CD4-positive, alpha-beta T cell (primary cell): Measurements from ENCODE around the gene KIF22. TPM values are rescaled to one million over a fixed set of nuclear protein-coding genes. Genes with fewer than 3 reads are reported as not detected.

ENCODE experiments used
- ATAC-seq: fragments of 200-7000 bp; cut with Tn5 transposase; one replicate; pipeline ENCODE4 v1.10.0; 2022; ENCODE audit warnings: mild to moderate bottlenecking; ENCODE audit not compliant: poor library complexity
- CTCF ChIA-PET: fragments of 350-600 bp; sonication (Branson Sonifier 250); formaldehyde crosslinking; loops from one replicate; lab custom pipeline; 2021; ENCODE audit warnings: antibody characterized with exemption, inconsistent platforms; lab: Charles Lee
- POLR2A ChIA-PET: fragments of 350-600 bp; sonication (Branson Sonifier 250); formaldehyde crosslinking; loops from one replicate; lab custom pipeline; 2021; ENCODE audit warnings: antibody characterized with exemption, inconsistent platforms; lab: Charles Lee
- DNase-seq, 14 experiments: peaks; one replicate each; pipeline ENCODE4 v3.0.0-alpha.2; 2013 to 2020; ENCODE audit warnings: mixed read lengths in 2 of 14
- H3K27ac ChIP-seq, 2 donors: one replicate each; pipeline versions ENCODE4 v1.5.1 to v1.7.0; 2013; ENCODE audit warnings: low read length in 2 of 2, low read depth in 1 of 2, mild to moderate bottlenecking in 1 of 2
- H3K27me3 ChIP-seq, 2 experiments: 1 replicate in 1 of 2; 2 replicates in 1 of 2; pipeline versions ENCODE4 v1.6.1 to v1.7.0; 2013; ENCODE audit warnings: low read length in 2 of 2, control low read depth in 1 of 2, mild to moderate bottlenecking in 1 of 2, moderate library complexity in 1 of 2; ENCODE audit not compliant: insufficient read depth in 2 of 2, control insufficient read depth in 1 of 2
- H3K36me3 ChIP-seq: one replicate; pipeline ENCODE4 v1.6.1; 2013; ENCODE audit warnings: low read length, control low read depth; ENCODE audit not compliant: insufficient read depth
- H3K4me1 ChIP-seq: one replicate; pipeline ENCODE4 v1.6.1; 2013; ENCODE audit warnings: low read length, control low read depth; ENCODE audit not compliant: insufficient read depth
- H3K4me3 ChIP-seq: one replicate; pipeline ENCODE4 v1.5.1; 2013; ENCODE audit warnings: mild to moderate bottlenecking, low read length, moderate library complexity
- H3K9me3 ChIP-seq, 2 experiments: 1 replicate in 1 of 2; 2 replicates in 1 of 2; pipeline versions ENCODE4 v1.6.1 to v1.7.0; 2013; ENCODE audit warnings: low read length in 2 of 2, mild to moderate bottlenecking in 2 of 2, control low read depth in 1 of 2, moderate library complexity in 1 of 2; ENCODE audit not compliant: control insufficient read depth in 1 of 2, insufficient read depth in 1 of 2
- H3K27ac Mint-ChIP-seq: one replicate; pipeline ENCODE4 v1.8.0; 2020; ENCODE audit warnings: mixed read lengths
- H3K27me3 Mint-ChIP-seq: one replicate; pipeline ENCODE4 v1.8.0; 2021; ENCODE audit warnings: mixed read lengths
- H3K36me3 Mint-ChIP-seq: one replicate; pipeline ENCODE4 v1.8.0; 2021; ENCODE audit warnings: low read depth, mixed read lengths
- H3K4me1 Mint-ChIP-seq: one replicate; pipeline ENCODE4 v1.8.0; 2021; ENCODE audit warnings: low read depth, mixed read lengths
- H3K4me3 Mint-ChIP-seq: one replicate; pipeline ENCODE4 v1.8.0; 2020; ENCODE audit warnings: mild to moderate bottlenecking, mixed read lengths
- H3K9me3 Mint-ChIP-seq: one replicate; pipeline ENCODE4 v1.8.0; 2020; ENCODE audit warnings: mixed read lengths
- intact Hi-C, 2 experiments: fragments of 100-400 bp; cut with DNase I in 1 of 2; cut with micrococcal nuclease in 1 of 2; formaldehyde crosslinking; loops; one replicate each; pipeline versions ENCODE4 v1.15.1 to v1.9.0; 2023 to 2025; cut with DNase I, micrococcal nuclease
- total RNA-seq, 174 experiments: library from RNA in 2 of 174; stranded (reverse) in 2 of 174; gene quantifications; one replicate each; pipeline ENCODE4 v1.2.3 and lab custom pipeline; 2021 to 2026
- TF ChIP-seq, protein P1 (sequence below): fragments of 200-600 bp; IDR thresholded peaks from one replicate; pipeline ENCODE4 v1.8.0; 2022; ENCODE audit warnings: antibody characterized with exemption, mild to moderate bottlenecking

Gene KIF22
- total RNA-seq, 2 experiments from 2014 or later, result 99.0 to 101 TPM

DNA sequence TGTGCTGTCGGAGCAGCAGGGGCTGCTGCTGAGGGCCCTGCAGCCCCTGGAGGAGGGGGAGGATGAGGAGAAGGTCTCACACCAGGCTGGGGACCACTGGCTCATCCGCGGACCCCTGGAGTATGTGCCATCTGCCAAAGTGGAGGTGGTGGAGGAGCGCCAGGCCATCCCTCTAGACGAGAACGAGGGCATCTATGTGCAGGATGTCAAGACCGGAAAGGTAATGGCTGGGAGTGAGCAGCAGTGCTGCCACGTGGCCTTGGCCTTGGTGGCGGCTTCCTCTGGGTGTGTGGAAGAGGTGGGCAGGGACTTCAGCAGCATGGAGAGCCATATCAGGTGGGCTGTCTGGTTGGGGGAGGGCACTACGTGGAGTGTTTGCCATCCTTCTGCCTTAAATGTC lies 49.7 kb downstream of the KIF22 start:
- ChIA-PET POLR2A (interaction anchor here (0.9 to 2.0 kb wide), 2 partner anchors 12 to 33 kb away, joined by 3 to 7 read pairs; no protein-coding TSS in a partner anchor), CTCF (interaction anchor here (0.7 to 2.9 kb wide), 4 partner anchors 8 to 215 kb away, joined by 3 to 19 read pairs (median 3); no protein-coding TSS in a partner anchor)
- H3K27ac ChIP-seq, result no peak overlapping the region
- H3K27me3 ChIP-seq, result no peaks in the 10 kb centered on the region
- no peak overlapping the region for H3K4me3 ChIP-seq
- H3K4me1 ChIP-seq, result no peaks in the 10 kb centered on the region
- no peaks in the 10 kb centered on the region for H3K4me1 Mint-ChIP-seq
- intact Hi-C loops, result no loop called here
- no peak overlapping the region for H3K27ac Mint-ChIP-seq
- ATAC-seq, result no peak
- no peak for DNase-seq
- peaks cover 92% of the 10 kb centered on the region for H3K36me3 ChIP-seq
- no peak overlapping the region for H3K4me3 Mint-ChIP-seq
- no peaks in the 10 kb centered on the region for H3K9me3 ChIP-seq
- H3K9me3 Mint-ChIP-seq, result no peaks in the 10 kb centered on the region
- TF ChIP-seq, protein P1, sequence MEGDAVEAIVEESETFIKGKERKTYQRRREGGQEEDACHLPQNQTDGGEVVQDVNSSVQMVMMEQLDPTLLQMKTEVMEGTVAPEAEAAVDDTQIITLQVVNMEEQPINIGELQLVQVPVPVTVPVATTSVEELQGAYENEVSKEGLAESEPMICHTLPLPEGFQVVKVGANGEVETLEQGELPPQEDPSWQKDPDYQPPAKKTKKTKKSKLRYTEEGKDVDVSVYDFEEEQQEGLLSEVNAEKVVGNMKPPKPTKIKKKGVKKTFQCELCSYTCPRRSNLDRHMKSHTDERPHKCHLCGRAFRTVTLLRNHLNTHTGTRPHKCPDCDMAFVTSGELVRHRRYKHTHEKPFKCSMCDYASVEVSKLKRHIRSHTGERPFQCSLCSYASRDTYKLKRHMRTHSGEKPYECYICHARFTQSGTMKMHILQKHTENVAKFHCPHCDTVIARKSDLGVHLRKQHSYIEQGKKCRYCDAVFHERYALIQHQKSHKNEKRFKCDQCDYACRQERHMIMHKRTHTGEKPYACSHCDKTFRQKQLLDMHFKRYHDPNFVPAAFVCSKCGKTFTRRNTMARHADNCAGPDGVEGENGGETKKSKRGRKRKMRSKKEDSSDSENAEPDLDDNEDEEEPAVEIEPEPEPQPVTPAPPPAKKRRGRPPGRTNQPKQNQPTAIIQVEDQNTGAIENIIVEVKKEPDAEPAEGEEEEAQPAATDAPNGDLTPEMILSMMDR, result no peak
- no peaks in the 10 kb centered on the region for H3K27me3 Mint-ChIP-seq
- peaks cover 83% of the 10 kb centered on the region for H3K36me3 Mint-ChIP-seq

DNA sequence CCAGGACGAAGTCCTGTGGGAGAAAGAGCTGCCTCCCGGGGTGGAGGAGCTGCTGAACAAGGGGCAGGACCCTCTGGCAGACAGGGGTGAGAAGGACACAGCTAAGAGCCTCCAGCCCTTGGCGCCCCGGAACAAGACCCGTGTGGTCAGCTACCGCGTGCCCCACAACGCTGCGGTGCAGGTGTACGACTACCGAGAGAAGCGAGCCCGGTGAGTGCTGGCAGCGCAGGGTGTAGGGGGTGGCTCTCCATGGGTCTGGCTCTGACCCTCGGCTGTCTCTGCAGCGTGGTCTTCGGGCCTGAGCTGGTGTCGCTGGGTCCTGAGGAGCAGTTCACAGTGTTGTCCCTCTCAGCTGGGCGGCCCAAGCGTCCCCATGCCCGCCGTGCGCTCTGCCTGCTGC lies 51.1 kb downstream of the KIF22 start:
- H3K4me1 Mint-ChIP-seq, result no peaks in the 10 kb centered on the region
- no peaks in the 10 kb centered on the region for H3K27me3 ChIP-seq
- H3K4me3 ChIP-seq, result no peak overlapping the region
- CTCF ChIA-PET, result interaction anchor here (1.1 kb wide), 2 partner anchors 34 to 74 kb away, joined by 3 read pairs; no protein-coding TSS in a partner anchor
- no peaks in the 10 kb centered on the region for H3K9me3 ChIP-seq
- ATAC-seq (no peak), DNase-seq (no peak)
- no peak overlapping the region for H3K27ac Mint-ChIP-seq
- H3K27ac ChIP-seq, result no peak overlapping the region
- H3K4me1 ChIP-seq, result no peaks in the 10 kb centered on the region
- H3K27me3 Mint-ChIP-seq, result no peaks in the 10 kb centered on the region
- peaks cover 92% of the 10 kb centered on the region for H3K36me3 ChIP-seq
- H3K4me3 Mint-ChIP-seq, result no peak overlapping the region
- POLR2A ChIA-PET, result interaction anchor here (2.0 kb wide), 1 partner anchor 34 kb away, joined by 7 read pairs; no protein-coding TSS in a partner anchor
- peaks cover 84% of the 10 kb centered on the region for H3K36me3 Mint-ChIP-seq
- no peaks in the 10 kb centered on the region for H3K9me3 Mint-ChIP-seq
- intact Hi-C loops, result no loop called here
- TF ChIP-seq, protein P1, result no peak

DNA sequence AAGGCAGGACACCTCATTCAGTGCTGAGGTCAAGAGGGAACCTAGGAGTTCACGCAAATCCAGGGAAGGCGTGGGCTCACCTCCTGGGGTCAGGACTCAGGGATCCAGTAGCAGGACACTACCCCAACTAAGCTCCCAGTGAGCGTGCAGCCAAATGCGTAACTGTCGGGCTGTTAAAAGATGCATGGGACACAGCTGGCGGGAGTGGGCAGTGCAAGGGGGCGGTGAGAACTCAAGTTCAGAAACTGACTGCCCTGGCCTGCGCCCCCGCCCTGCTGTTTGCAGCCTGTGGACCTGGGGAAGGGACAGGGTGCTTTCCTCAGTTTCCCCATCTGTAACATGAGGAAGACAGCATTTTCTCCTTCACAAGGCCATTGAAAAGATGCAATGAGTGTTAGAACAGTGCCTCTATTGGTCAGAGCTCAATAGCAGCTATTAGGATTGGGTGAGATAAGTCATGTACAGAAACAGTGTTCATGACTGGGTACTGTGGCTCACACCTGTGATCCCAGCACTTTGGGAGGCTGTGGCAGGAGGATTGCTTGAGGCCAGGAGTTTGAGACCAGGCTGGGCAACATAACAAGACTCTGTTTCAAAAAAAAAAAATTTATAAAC lies 52.3 kb downstream of the KIF22 start:
- Mint-ChIP-seq H3K27ac (no peak overlapping the region), H3K4me1 (no peaks in the 10 kb centered on the region), H3K36me3 (peaks cover 80% of the 10 kb centered on the region), H3K27me3 (no peaks in the 10 kb centered on the region), H3K4me3 (no peak overlapping the region), H3K9me3 (no peaks in the 10 kb centered on the region)
- POLR2A ChIA-PET, result interaction anchor here (0.6 to 1.8 kb wide), 5 partner anchors 14 to 837 kb away, joined by 3 to 5 read pairs (median 3); no protein-coding TSS in a partner anchor
- no peak overlapping the region for H3K27ac ChIP-seq
- H3K9me3 ChIP-seq, result no peaks in the 10 kb centered on the region
- no peak for ATAC-seq
- H3K36me3 ChIP-seq, result peaks cover 92% of the 10 kb centered on the region
- intact Hi-C loops, result no loop called here
- DNase-seq, result no peak
- no peaks in the 10 kb centered on the region for H3K27me3 ChIP-seq
- CTCF ChIA-PET, result interaction anchor here (0.7 to 1.1 kb wide), 3 partner anchors 22 to 52 kb away, joined by 3 to 4 read pairs (median 3); partner anchors contain the start of gene KIF22
- no peak overlapping the region for H3K4me3 ChIP-seq
- TF ChIP-seq, protein P1, result no peak
- no peaks in the 10 kb centered on the region for H3K4me1 ChIP-seq
